ENCODE data around the gene PIF1.

DNA sequence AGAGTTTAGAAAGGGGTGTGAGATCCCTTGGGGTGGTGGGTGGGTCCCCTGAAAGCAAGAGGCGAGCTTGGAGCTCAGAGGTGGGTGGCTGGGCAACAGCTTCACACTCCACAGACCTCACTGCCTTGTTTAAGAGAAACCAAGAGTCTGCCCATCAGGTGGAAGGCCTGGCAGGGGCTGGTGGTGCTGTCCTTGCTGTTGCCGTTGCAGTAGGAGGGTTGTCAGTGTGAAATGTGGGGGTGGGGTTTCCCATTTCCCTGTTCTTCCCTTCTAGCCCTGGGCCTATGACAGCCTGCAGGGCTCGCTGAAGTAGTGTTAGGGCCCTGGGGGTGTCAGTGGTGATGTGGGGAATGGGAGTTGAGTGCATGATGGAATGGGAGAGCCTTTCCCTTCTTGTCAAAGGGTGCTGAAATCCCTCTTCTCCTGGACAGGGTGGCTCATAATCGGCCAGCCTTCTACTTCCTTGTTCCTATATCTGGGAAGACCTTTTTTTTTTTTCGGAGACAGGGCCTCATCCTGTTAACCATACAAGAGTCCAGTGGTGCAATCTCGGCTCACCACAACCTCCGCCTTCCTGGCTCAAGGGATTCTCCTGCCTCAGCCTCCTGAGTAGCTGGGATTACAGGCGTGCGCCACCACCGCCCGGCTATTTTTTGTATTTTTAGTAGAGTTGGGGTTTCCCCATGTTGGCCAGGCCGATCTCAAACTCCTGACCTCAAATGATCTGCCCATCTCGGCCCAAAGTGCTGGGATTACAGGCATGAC, 20.6 kb upstream of the PIF1 start:
- TF ChIP-seq, protein P1, sequence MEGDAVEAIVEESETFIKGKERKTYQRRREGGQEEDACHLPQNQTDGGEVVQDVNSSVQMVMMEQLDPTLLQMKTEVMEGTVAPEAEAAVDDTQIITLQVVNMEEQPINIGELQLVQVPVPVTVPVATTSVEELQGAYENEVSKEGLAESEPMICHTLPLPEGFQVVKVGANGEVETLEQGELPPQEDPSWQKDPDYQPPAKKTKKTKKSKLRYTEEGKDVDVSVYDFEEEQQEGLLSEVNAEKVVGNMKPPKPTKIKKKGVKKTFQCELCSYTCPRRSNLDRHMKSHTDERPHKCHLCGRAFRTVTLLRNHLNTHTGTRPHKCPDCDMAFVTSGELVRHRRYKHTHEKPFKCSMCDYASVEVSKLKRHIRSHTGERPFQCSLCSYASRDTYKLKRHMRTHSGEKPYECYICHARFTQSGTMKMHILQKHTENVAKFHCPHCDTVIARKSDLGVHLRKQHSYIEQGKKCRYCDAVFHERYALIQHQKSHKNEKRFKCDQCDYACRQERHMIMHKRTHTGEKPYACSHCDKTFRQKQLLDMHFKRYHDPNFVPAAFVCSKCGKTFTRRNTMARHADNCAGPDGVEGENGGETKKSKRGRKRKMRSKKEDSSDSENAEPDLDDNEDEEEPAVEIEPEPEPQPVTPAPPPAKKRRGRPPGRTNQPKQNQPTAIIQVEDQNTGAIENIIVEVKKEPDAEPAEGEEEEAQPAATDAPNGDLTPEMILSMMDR (IDR thresholded peaks at IDR 0.05): no peak
- TF ChIP-seq POLR2A (IDR thresholded peaks at IDR 0.05) (no peak), EP300 (IDR thresholded peaks at IDR 0.05) (no peak)
